ENCODE data around the gene ATAD3B. TPM values are rescaled to one million over a fixed set of nuclear protein-coding genes. Genes with fewer than 3 reads are reported as not detected.

ATAD3B gene
- polyA plus RNA-seq, 1 donor from 2014 or later: 57.2 TPM

DNA sequence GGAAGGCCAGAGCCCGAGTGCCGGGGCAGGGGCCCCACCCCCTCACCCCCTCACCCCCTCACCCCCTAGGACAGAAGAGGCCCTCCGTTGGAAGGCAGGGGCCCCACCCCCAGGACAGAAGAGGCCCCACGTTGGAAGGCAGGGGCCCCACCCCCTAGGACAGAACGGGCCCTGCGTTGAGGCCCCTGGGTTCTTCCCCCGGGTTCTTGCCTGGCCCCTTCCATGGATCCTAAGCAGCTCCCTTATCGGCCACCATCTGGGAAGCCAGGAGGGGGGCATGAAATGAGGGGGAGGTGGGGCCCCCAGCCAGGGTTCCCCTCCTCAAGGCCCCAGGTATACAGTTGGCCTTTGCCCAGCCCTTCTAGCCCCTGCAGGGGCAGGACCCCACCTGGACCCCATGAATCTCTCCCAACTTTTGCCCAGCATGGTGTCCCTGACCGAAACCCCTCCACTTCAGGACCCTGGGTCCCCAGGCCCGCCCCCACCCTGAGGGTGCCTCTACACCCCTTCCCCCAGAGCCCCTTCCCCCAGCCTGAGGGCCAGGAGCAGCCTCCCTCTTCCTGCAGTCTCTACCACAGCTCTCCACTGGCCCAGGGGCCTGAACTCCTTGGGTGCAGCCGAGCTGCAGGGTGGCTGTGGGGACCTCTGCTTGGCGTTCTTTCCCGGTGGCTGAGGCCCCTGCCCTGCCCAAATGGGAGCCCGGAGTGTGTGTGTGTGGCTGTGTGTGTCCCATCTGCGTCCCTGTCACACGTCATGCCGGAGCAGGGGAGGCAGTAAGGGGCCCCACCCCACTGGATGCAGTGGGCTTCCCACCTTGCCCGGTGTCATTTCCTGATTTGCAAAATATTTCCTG is 40.3 kb upstream of the ATAD3B start:
- H3K4me2 ChIP-seq (ENCODE audit: low read length): no peak overlapping the region
- H3K9ac ChIP-seq (ENCODE audit: low read length): no peak overlapping the region
- no peak overlapping the region for H3K27ac ChIP-seq (ENCODE audit: low read length)
- no peak overlapping the region for H2AFZ ChIP-seq (ENCODE audit: low read depth, low read length)
- H3K36me3 ChIP-seq (ENCODE audit: insufficient read depth, low read length): no peaks in the 10 kb centered on the region
- no peaks in the 10 kb centered on the region for H3K9me3 ChIP-seq (ENCODE audit: low read length)
- TF ChIP-seq TAF1 (IDR thresholded peaks at IDR 0.05; ENCODE audit: low read depth) (no peak), RAD21 (conservative IDR thresholded peaks at IDR 0.05) (no peak), SMC3 (conservative IDR thresholded peaks at IDR 0.05; ENCODE audit: poor library complexity) (no peak), MXI1 (conservative IDR thresholded peaks at IDR 0.05; ENCODE audit: poor library complexity, severe bottlenecking) (no peak), POLR2AphosphoS5 (IDR thresholded peaks at IDR 0.05) (no peak), EZH2 (IDR thresholded peaks at IDR 0.05; ENCODE audit: borderline replicate concordance, insufficient read depth, low read length, poor library complexity, severe bottlenecking) (no peak), EP300 (conservative IDR thresholded peaks at IDR 0.05; ENCODE audit: poor library complexity, severe bottlenecking) (no peak)
- TF ChIP-seq, protein P1, sequence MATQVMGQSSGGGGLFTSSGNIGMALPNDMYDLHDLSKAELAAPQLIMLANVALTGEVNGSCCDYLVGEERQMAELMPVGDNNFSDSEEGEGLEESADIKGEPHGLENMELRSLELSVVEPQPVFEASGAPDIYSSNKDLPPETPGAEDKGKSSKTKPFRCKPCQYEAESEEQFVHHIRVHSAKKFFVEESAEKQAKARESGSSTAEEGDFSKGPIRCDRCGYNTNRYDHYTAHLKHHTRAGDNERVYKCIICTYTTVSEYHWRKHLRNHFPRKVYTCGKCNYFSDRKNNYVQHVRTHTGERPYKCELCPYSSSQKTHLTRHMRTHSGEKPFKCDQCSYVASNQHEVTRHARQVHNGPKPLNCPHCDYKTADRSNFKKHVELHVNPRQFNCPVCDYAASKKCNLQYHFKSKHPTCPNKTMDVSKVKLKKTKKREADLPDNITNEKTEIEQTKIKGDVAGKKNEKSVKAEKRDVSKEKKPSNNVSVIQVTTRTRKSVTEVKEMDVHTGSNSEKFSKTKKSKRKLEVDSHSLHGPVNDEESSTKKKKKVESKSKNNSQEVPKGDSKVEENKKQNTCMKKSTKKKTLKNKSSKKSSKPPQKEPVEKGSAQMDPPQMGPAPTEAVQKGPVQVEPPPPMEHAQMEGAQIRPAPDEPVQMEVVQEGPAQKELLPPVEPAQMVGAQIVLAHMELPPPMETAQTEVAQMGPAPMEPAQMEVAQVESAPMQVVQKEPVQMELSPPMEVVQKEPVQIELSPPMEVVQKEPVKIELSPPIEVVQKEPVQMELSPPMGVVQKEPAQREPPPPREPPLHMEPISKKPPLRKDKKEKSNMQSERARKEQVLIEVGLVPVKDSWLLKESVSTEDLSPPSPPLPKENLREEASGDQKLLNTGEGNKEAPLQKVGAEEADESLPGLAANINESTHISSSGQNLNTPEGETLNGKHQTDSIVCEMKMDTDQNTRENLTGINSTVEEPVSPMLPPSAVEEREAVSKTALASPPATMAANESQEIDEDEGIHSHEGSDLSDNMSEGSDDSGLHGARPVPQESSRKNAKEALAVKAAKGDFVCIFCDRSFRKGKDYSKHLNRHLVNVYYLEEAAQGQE (IDR thresholded peaks at IDR 0.05; ENCODE audit: borderline replicate concordance): no peak
- TF ChIP-seq, protein P2, sequence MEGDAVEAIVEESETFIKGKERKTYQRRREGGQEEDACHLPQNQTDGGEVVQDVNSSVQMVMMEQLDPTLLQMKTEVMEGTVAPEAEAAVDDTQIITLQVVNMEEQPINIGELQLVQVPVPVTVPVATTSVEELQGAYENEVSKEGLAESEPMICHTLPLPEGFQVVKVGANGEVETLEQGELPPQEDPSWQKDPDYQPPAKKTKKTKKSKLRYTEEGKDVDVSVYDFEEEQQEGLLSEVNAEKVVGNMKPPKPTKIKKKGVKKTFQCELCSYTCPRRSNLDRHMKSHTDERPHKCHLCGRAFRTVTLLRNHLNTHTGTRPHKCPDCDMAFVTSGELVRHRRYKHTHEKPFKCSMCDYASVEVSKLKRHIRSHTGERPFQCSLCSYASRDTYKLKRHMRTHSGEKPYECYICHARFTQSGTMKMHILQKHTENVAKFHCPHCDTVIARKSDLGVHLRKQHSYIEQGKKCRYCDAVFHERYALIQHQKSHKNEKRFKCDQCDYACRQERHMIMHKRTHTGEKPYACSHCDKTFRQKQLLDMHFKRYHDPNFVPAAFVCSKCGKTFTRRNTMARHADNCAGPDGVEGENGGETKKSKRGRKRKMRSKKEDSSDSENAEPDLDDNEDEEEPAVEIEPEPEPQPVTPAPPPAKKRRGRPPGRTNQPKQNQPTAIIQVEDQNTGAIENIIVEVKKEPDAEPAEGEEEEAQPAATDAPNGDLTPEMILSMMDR (IDR thresholded peaks at IDR 0.05; ENCODE audit: poor library complexity, severe bottlenecking): no peak
- no peaks in the 10 kb centered on the region for H4K20me1 ChIP-seq (ENCODE audit: insufficient read depth)
- H3K27me3 ChIP-seq (ENCODE audit: insufficient read depth, low read depth, low read length): peaks cover 7% of the 10 kb centered on the region
- H3K4me3 ChIP-seq (ENCODE audit: low read length): no peak overlapping the region
- no peaks in the 10 kb centered on the region for H3K79me2 ChIP-seq (replicated peaks; ENCODE audit: insufficient read depth, low read length)
- H3K9me2 ChIP-seq (ENCODE audit: insufficient read depth, low read length): no peaks in the 10 kb centered on the region
- no peaks in the 10 kb centered on the region for H3F3A ChIP-seq (ENCODE audit: insufficient read depth, low read length, poor library complexity, severe bottlenecking)

DNA sequence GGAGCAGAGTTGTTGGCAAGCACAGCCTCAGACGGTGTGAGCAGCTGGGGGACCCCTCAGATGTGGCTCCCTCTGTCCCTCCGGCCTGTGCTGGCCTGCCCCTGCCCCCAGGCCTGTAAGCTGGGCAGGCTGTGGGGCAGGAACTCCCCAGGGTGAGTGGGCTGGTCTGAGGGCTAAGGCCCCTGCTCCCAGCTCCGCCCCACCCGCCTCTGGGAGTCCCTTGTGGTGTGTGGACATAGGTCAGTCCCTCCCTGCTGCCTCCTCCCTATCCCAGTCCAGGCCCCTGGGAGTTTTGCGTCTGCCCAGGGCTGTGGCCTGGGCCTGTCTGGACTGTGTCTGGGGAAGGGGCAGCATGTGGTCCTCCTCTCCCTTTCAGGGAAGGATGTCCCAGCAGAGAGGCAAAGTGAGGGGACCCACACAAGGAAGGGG is 39.7 kb upstream of the ATAD3B start:
- H4K20me1 ChIP-seq (ENCODE audit: insufficient read depth): no peaks in the 10 kb centered on the region
- no peak overlapping the region for H3K27ac ChIP-seq (ENCODE audit: low read length)
- H3F3A ChIP-seq (ENCODE audit: insufficient read depth, low read length, poor library complexity, severe bottlenecking): no peaks in the 10 kb centered on the region
- no peak overlapping the region for H3K4me3 ChIP-seq (ENCODE audit: low read length)
- no peaks in the 10 kb centered on the region for H3K79me2 ChIP-seq (replicated peaks; ENCODE audit: insufficient read depth, low read length)
- H3K27me3 ChIP-seq (ENCODE audit: insufficient read depth, low read depth, low read length): peaks cover 12% of the 10 kb centered on the region
- no peak overlapping the region for H3K9ac ChIP-seq (ENCODE audit: low read length)
- no peaks in the 10 kb centered on the region for H3K9me3 ChIP-seq (ENCODE audit: low read length)
- no peaks in the 10 kb centered on the region for H3K36me3 ChIP-seq (ENCODE audit: insufficient read depth, low read length)
- H2AFZ ChIP-seq (ENCODE audit: low read depth, low read length): no peak overlapping the region
- H3K9me2 ChIP-seq (ENCODE audit: insufficient read depth, low read length): no peaks in the 10 kb centered on the region
- TF ChIP-seq RAD21 (conservative IDR thresholded peaks at IDR 0.05) (no peak), POLR2AphosphoS5 (IDR thresholded peaks at IDR 0.05) (no peak), MXI1 (conservative IDR thresholded peaks at IDR 0.05; ENCODE audit: poor library complexity, severe bottlenecking) (no peak), SMC3 (conservative IDR thresholded peaks at IDR 0.05; ENCODE audit: poor library complexity) (no peak), EZH2 (IDR thresholded peaks at IDR 0.05; ENCODE audit: borderline replicate concordance, insufficient read depth, low read length, poor library complexity, severe bottlenecking) (no peak)
- TF ChIP-seq, protein P1 (IDR thresholded peaks at IDR 0.05; ENCODE audit: borderline replicate concordance): no peak
- TF ChIP-seq, protein P2 (IDR thresholded peaks at IDR 0.05; ENCODE audit: poor library complexity, severe bottlenecking): no peak
- no peak overlapping the region for H3K4me2 ChIP-seq (ENCODE audit: low read length)
